Parathyroid adenoma (tissue), 2 donors: Measurements from ENCODE around the gene GULP1.

ENCODE experiments used
- H2AFZ ChIP-seq: fragments of 300-600 bp; sonication (generic); one replicate; pipeline ENCODE4 v1.7.0; 2017; ENCODE audit warnings: antibody characterized with exemption, mild to moderate bottlenecking
- H3K27ac ChIP-seq: fragments of 300-600 bp; sonication (generic); one replicate; pipeline ENCODE4 v1.7.0; 2017
- H3K27me3 ChIP-seq: fragments of 300-600 bp; sonication (generic); one replicate; pipeline ENCODE4 v1.7.0; 2017; ENCODE audit warnings: low read length; ENCODE audit not compliant: control insufficient read depth, insufficient read depth
- H3K36me3 ChIP-seq: fragments of 300-600 bp; sonication (generic); one replicate; pipeline ENCODE4 v1.7.0; 2017; ENCODE audit warnings: low read length; ENCODE audit not compliant: control insufficient read depth, insufficient read depth
- H3K4me1 ChIP-seq: fragments of 300-600 bp; sonication (generic); one replicate; pipeline ENCODE4 v1.7.0; 2017; ENCODE audit warnings: control low read depth
- H3K4me2 ChIP-seq: fragments of 300-600 bp; sonication (generic); one replicate; pipeline ENCODE4 v1.7.0; 2017; ENCODE audit warnings: low read length
- H3K4me3 ChIP-seq: fragments of 300-600 bp; sonication (generic); one replicate; pipeline ENCODE4 v1.7.0; 2017; ENCODE audit warnings: low read depth, low read length
- H3K79me2 ChIP-seq: fragments of 300-600 bp; sonication (generic); one replicate; pipeline ENCODE4 v1.7.0; 2017; ENCODE audit warnings: control low read depth
- H3K9ac ChIP-seq: fragments of 300-600 bp; sonication (generic); one replicate; pipeline ENCODE4 v1.7.0; 2017; ENCODE audit warnings: mild to moderate bottlenecking
- H3K9me3 ChIP-seq: fragments of 300-600 bp; sonication (generic); one replicate; pipeline ENCODE4 v1.7.0; 2017; ENCODE audit warnings: low read length; ENCODE audit not compliant: control insufficient read depth
- TF ChIP-seq, protein P1 (sequence below): fragments of 300-600 bp; sonication (generic); IDR thresholded peaks from one replicate; pipeline ENCODE4 v1.7.0; 2017; ENCODE audit warnings: antibody characterized with exemption, mild to moderate bottlenecking
- donor health status: primary hyperparathyroidism.

GULP1 gene

DNA sequence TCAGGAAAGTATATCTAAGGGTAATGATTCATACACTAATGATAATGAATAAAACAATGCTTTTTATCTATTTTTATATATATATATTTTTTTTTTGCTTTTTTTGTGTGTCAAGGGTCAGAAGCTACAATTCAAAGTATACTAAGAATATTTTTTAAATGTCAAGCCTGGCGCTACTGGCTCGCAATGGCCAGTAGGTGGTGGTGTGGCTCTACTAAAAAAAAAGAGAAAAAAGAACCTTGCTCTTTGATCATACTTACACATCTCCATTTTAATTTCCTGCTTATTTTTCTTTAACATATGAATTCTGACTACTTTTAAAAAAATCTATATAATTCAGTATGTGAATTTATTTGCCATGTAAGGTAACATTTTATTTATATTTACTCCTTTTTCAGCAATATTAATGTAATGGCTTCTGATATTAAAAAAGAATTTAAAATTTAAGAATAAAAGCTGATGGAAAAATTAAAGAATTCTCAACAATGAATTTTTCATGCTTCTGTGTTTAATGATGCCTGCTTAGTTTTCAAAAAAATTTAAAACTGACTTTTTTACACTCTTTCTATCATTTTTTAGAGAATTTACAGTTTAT, 232.9 kb downstream of the GULP1 start:
- Histone ChIP-seq H3K36me3 (no peaks in the 10 kb centered on the region), H3K79me2 (no peaks in the 10 kb centered on the region), H3K9ac (no peak overlapping the region), H3K27me3 (no peaks in the 10 kb centered on the region), H3K4me2 (no peak overlapping the region), H2AFZ (no peak overlapping the region), H3K27ac (no peak overlapping the region), H3K9me3 (no peaks in the 10 kb centered on the region), H3K4me1 (no peaks in the 10 kb centered on the region), H3K4me3 (no peak overlapping the region)
- TF ChIP-seq, protein P1, sequence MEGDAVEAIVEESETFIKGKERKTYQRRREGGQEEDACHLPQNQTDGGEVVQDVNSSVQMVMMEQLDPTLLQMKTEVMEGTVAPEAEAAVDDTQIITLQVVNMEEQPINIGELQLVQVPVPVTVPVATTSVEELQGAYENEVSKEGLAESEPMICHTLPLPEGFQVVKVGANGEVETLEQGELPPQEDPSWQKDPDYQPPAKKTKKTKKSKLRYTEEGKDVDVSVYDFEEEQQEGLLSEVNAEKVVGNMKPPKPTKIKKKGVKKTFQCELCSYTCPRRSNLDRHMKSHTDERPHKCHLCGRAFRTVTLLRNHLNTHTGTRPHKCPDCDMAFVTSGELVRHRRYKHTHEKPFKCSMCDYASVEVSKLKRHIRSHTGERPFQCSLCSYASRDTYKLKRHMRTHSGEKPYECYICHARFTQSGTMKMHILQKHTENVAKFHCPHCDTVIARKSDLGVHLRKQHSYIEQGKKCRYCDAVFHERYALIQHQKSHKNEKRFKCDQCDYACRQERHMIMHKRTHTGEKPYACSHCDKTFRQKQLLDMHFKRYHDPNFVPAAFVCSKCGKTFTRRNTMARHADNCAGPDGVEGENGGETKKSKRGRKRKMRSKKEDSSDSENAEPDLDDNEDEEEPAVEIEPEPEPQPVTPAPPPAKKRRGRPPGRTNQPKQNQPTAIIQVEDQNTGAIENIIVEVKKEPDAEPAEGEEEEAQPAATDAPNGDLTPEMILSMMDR, result peak; percentile 44

DNA sequence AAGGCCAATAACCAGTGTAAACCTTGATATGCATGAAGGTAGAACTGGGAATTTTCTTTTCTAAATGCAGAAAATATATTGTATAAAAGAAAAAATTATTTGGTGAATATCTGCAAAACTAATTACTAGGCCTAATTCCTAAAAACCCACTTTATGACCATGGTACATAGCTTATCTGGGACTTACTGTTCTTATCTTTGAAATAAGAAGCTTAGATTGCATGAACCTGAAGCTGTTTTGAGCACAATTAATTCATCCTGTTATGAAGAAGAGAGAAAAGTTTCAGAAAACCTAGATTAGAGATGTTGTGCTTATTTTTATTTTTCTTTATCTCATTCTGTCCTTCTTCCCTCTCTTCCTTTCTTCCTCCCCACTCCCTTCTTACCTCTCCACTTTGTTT, 235.0 kb downstream of the GULP1 start:
- no peaks in the 10 kb centered on the region for H3K4me1 ChIP-seq
- no peaks in the 10 kb centered on the region for H3K79me2 ChIP-seq
- H3K27me3 ChIP-seq, result no peaks in the 10 kb centered on the region
- no peak overlapping the region for H3K27ac ChIP-seq
- no peak overlapping the region for H2AFZ ChIP-seq
- no peaks in the 10 kb centered on the region for H3K36me3 ChIP-seq
- TF ChIP-seq, protein P1, result no peak
- no peaks in the 10 kb centered on the region for H3K9me3 ChIP-seq
- no peak overlapping the region for H3K4me3 ChIP-seq
- H3K9ac ChIP-seq, result no peak overlapping the region
- H3K4me2 ChIP-seq, result no peak overlapping the region

DNA sequence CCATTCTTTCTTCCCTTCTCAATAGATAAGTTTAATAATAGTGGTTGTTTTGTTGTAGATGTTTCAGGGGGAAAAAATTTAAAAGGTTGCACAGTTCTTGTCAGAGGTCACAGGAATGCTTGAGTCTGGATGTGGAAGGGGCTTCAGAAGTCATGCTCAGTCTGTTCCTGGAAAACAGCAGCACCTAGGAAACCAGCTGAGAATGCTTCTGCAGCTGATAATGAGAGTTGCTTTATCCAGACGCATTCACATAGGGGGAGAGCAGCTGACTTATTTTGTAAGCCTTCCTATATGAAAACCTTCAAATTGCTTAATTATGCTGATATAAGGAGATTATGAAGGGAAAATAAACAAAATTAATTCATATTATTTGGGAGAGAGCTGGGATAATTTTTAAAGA, 235.5 kb downstream of the GULP1 start:
- H3K4me3 ChIP-seq, result no peak overlapping the region
- no peak overlapping the region for H3K9ac ChIP-seq
- no peak overlapping the region for H3K4me2 ChIP-seq
- H2AFZ ChIP-seq, result no peak overlapping the region
- H3K27ac ChIP-seq, result no peak overlapping the region
- no peaks in the 10 kb centered on the region for H3K27me3 ChIP-seq
- TF ChIP-seq, protein P1, result no peak
- H3K79me2 ChIP-seq, result no peaks in the 10 kb centered on the region
- no peaks in the 10 kb centered on the region for H3K36me3 ChIP-seq
- H3K4me1 ChIP-seq, result no peaks in the 10 kb centered on the region
- H3K9me3 ChIP-seq, result no peaks in the 10 kb centered on the region

- H3K27me3 ChIP-seq, result no peaks in the 10 kb centered on the region
- H3K79me2 ChIP-seq, result no peaks in the 10 kb centered on the region
- TF ChIP-seq, protein P1, result no peak
- H3K4me3 ChIP-seq, result no peak overlapping the region
- no peaks in the 10 kb centered on the region for H3K4me1 ChIP-seq
- no peak overlapping the region for H3K9ac ChIP-seq
- H3K4me2 ChIP-seq, result no peak overlapping the region
- no peak overlapping the region for H3K27ac ChIP-seq
- no peak overlapping the region for H2AFZ ChIP-seq
- H3K36me3 ChIP-seq, result no peaks in the 10 kb centered on the region
- H3K9me3 ChIP-seq, result no peaks in the 10 kb centered on the region
Measured at GRCh38 chr2:188527581-188527993, 235.9 kb downstream of the GULP1 start.

DNA sequence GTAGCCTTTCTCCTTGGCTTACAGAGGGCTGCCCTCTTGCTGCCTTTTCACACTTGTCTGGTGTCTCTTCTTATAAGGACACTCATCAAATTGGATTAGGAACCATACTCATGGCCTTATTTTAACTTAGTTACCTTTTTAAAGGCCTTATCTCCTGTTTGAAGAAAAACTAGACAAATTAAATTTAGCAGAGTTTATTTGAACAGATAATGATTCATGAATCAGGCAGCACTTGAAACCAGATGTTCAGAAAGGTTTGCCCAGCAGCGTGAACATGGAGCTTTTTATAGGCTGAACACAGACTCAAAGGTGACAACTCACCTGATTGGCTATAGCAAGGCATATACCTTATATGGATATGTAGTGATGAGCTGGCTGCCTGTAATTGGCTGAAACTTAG, 238.0 kb downstream of the GULP1 start:
- Histone ChIP-seq H3K27me3 (no peaks in the 10 kb centered on the region), H2AFZ (no peak overlapping the region), H3K9me3 (no peaks in the 10 kb centered on the region), H3K9ac (no peak overlapping the region), H3K36me3 (no peaks in the 10 kb centered on the region), H3K79me2 (no peaks in the 10 kb centered on the region), H3K27ac (no peak overlapping the region), H3K4me3 (no peak overlapping the region), H3K4me1 (no peaks in the 10 kb centered on the region), H3K4me2 (no peak overlapping the region)
- TF ChIP-seq, protein P1, result no peak
